ENCODE measurements around the gene SENP1.

SENP1 gene

GRCh38 chr12:48110691-48111311 lies 4.9 kb upstream of the SENP1 start:
- no peak for DNase-seq

DNA sequence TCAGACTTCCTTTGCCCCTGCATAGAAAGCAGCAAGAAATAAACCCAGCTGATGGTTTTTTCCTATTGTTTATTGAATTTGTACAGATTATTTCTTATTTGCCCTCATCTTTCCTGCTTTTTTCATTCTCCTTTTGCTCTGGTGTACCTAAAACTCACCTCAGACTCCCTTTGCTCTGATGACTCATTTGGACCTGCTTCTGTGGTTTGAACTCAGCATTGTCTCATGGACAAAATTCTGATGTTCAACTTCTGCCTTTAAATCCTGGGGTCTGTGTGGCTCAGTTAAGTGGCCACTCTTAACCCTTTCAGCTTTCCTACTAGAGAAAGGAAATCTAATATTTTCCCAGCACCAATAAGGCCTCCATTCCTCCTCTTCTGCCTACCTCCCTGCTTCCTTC lies 3.5 kb upstream of the SENP1 start:
- DNase-seq: no peak

GRCh38 chr12:48106681-48107613 lies 1.1 kb upstream of the SENP1 start:
- DNase-seq: no peak

- peak; percentile 47 to 72 (median 60) for DNase-seq
Observed at GRCh38 chr12:48105321-48105866, 485 bp downstream of the SENP1 start.

DNA sequence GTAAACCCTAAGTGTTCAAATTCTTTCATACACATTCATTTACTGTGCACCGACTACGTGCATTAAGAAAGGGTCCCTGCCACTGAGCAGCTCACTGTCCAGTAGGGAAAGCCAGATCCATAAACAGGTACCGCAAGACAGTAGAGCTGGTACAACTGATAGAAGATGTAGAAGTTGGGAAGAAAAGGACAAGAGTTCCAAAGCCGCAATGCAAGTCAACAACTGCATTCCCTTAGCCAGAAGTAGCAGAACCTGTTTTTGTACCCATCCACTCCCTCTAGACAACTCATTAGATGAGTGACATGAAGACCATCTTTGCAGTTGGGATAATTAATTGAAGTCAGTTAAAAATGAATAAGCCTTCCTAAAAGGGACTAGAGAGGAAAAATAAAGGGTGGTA lies 1.3 kb downstream of the SENP1 start:
- DNase-seq: no peak

GRCh38 chr12:48092611-48093010 lies 13.3 kb downstream of the SENP1 start:
- no peak for DNase-seq

DNA sequence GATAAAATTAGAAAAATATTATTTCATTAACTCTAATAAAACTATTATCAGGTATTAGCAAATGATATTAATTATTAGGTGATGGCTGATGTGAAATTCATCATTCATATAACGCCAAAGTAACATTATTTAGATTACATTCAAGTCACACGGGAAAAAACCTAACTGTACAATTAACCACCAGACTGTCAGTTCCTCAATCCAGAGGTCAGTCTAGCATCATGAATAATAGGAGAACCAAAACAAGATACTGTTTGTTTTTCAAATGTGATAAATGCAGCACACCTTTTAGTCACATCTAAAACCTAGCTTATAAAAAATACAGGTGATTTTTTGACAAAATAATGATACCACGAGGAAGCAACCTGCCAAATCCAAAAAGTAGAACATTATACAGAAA lies 19.6 kb downstream of the SENP1 start:
- no peak for DNase-seq

DNA sequence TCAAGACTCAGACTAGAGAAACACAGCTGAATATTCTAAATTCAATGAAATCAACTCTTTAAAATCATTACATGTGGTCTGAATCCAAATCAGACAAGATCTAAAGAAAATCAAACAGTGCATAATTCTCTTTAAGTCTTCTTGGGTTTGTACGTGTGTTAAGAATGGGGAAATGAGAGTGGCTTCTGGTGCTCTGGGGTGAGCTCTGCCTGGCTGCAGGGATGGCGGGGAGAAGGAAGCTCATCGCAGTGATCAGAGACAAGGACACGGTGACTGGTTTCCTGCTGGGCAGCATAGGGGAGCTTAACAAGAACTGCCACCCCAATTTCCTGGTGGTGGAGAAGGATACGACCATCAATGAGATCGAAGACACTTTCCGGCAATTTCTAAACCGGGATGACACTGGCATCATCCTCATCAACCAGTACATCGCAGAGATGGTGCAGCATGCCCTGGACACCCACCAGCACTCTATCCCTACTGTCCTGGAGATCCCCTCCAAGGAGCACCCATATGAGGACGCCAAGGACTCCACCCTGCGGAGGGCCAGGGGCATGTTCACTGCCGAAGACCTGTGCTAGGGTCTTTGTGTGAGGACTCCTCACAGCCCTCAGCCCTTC lies 20.9 kb downstream of the SENP1 start:
- no peak for DNase-seq

DNA sequence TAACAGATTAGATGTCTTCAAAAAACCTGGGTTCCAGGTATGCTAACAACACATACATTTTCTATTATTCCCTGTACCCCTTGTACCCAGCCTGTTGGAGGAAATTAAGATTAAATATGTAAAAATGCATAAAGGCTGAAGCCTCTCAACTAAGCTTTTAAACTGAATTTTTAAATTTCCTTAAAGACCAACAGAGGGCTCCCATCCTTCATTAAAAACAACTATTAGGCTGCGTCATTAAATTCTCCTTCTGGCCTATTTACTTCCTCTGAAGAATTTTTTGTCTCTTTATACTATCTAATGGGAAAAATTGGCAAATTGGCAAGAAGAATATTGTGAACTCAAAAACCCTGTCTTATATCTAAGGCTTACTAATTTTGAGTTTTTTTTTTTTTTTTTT lies 21.8 kb downstream of the SENP1 start:
- DNase-seq: peak in 1 of 3 donors; percentile 27

DNA sequence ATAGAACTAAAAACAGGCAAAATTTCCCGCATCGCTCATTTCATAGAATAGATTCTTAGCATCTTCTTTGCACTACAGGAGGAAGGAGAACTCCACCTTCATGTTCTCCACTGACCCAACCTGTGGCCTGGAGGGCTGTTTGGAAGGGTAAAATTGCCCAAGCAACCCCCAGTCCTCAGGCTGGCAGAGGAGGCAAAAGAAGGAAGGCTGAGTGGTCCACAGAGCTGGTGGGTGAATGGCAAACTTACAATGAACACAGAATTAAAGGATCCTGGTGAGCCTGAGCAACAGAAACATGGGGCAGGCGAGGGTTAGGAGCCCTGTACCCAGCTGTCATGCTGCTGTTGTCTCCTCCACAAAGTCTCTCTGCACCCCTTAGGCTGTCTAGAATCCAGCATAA lies 25.1 kb downstream of the SENP1 start:
- no peak for DNase-seq

GRCh38 chr12:48080285-48080684 lies 25.6 kb downstream of the SENP1 start:
- DNase-seq: no peak

DNA sequence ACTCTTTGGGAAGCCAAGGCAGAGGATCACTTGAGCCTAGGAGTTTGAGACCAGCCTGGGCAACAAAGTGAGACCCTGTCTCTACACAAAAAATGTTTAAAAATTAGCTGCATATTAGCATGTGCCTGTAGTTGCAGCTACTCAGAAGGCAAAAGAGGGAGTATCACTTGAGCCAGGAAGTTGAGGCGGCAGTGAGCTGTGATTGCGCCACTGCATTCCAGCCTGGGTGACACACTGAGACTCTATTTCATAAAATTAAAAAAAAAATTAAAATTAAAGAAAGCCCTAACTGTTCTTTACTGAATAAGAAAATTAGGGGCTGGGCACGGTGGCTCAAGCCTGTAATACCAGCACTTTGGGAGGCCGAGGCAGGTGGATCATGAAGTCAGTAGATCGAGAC lies 27.0 kb downstream of the SENP1 start:
- peak in 2 of 3 donors; percentile 14 to 21 for DNase-seq

- no peak for DNase-seq
Observed at GRCh38 chr12:48077111-48077510, 28.8 kb downstream of the SENP1 start.

DNA sequence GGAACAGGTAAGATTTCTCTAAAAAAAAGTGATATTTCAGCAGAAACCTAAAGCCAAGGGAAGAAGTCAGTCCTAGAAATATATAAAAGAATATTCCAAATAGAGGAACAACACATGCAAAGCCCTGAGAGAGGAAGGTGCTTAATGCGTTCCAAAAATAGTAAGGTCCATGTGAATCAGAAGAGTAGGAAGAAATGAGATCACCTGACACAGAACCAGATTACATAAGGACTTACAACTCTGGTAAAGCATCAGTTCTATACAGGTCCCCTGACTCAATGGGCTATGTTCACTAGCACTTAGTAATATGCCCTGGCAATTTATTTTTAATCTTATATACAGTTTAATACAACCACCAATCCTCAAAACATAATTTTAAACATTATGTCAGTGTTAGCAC lies 30.0 kb downstream of the SENP1 start:
- DNase-seq: peak; percentile 18 to 46 (median 25)

DNA sequence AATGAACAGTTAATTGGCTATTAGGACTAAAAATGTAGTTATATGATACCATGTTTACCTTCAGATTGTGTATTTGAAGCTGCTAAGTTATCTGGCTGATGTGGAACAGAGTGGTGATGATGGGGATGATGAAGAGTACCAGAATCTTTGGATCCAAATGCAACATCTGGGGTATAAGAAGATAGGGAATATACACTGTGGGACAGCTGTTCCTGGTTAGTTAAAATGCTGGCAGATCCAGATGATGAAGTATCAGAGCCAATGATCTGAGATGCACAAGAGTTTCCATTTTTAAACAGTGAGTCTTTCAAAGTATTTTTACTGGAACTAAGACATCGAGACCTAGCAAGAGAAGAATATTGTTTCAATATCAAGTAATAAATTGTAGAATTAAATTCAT lies 31.6 kb downstream of the SENP1 start:
- DNase-seq: no peak

GRCh38 chr12:48072266-48072665 lies 33.6 kb downstream of the SENP1 start:
- no peak for DNase-seq

- no peak for DNase-seq
Observed at GRCh38 chr12:48071808-48072207, 34.1 kb downstream of the SENP1 start.

- no peak for DNase-seq
Observed at GRCh38 chr12:48070731-48071130, 35.1 kb downstream of the SENP1 start.

DNA sequence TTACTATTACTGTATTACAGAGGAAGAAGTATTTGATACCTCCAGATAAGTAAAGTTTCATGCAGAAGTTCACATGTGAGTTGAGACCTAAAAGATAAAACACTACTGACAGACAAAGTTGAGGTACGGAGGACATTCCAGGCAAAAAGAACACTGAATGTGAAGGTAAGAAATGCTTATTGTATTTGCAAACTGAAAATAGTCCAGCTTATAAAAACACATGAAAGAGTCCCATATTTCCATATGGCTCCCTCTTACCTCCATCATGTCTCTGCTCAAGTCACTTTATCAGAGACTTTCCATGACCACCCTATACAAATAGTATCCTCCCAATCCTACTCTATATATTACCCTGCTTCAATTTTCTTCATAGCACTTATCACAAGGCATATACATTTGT lies 35.8 kb downstream of the SENP1 start:
- DNase-seq: no peak

- peak; percentile 63 to 78 (median 64) for DNase-seq
Observed at GRCh38 chr12:48069241-48069640, 36.6 kb downstream of the SENP1 start.

GRCh38 chr12:48068457-48068856 lies 37.4 kb downstream of the SENP1 start:
- DNase-seq: no peak

GRCh38 chr12:48067250-48067938 lies 38.5 kb downstream of the SENP1 start:
- DNase-seq: peak in 1 of 3 donors; percentile 27

DNA sequence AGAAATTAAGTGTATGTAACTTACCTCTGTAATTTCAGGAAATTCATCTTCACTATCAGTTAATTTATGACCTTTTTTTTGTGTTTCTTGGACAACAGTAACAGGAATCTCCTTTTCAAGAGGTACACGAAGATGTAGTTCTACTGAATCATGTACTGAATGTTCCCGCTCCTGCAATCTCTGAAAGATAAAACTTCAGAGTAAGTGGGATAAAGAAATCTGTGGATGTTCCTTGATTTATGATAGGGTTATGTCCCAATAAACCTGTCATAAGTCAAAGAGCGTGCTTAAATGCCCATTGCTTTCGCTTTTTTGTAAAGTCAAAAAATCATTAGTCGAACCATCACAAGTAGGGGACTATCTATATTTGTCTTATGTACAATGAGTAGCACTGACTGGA lies 40.8 kb downstream of the SENP1 start:
- no peak for DNase-seq

Measured in suppressor macrophage treated with lipopolysaccharide for 1 hour (primary cell).